Posterior cingulate gyrus (tissue), 11 donors: ENCODE data around the gene ASXL1.

Experiments
- DNase-seq, 10 donors: peaks; one replicate each; pipeline versions ENCODE4 v3.0.0 to v3.0.0-alpha.2; 2020 to 2021; ENCODE audit warnings: mixed read lengths in 3 of 10
- intact Hi-C: fragments of 100-400 bp; cut with DNase I; formaldehyde crosslinking; loops from one replicate; pipeline ENCODE4 v1.15.1; 2023

ASXL1 gene

DNA sequence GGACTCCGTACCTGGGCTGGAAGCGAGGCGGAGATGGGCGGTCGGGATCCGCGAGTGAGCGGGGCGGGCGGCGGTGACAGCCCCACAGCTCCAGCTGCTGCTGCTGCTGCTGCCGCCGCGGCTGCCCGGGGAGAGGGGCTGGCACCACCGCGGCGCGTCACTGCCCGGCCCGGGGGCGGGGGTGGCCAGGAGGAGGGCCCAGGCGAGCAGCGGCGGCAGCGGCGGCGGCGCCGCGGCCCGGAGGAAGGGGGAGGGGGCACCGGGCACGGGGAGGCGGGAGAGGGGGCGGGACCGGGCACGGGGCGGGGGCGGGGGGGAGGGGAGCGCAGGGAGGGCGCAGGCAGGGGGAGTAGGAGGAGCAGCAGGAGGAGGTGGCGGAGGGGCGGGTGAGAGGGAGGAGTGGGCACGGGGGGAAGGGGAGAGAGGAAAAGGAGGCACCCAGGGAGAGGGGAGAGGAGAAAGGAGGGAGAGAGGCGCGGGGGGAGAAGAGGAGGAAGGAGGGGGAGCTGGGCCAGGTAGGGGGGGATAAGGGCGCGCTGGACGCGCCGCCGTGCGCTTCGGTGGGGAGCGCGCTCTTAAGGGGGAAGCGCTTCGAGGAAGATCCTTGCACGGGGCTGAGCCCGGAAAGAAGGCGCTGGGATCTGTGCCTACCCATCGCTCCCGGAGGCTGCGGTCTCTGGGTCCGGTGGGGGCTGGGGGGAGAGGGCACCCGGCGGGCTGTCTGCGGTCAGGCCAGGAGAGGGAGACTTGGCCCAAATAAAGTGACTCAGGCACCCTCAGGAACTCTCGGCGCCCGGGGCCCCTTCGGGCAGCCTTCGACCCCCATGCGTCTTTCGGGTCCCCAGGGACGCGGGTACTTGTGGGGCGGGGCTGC lies 125.5 kb downstream of the ASXL1 start:
- intact Hi-C loops, result loop anchor here (2.0 to 10.0 kb wide), 2 partner anchors 125 to 279 kb away; partner anchors contain the start of genes ASXL1, PLAGL2 and POFUT1
- DNase-seq, result peak; percentile 71 to 98 (median 76)

DNA sequence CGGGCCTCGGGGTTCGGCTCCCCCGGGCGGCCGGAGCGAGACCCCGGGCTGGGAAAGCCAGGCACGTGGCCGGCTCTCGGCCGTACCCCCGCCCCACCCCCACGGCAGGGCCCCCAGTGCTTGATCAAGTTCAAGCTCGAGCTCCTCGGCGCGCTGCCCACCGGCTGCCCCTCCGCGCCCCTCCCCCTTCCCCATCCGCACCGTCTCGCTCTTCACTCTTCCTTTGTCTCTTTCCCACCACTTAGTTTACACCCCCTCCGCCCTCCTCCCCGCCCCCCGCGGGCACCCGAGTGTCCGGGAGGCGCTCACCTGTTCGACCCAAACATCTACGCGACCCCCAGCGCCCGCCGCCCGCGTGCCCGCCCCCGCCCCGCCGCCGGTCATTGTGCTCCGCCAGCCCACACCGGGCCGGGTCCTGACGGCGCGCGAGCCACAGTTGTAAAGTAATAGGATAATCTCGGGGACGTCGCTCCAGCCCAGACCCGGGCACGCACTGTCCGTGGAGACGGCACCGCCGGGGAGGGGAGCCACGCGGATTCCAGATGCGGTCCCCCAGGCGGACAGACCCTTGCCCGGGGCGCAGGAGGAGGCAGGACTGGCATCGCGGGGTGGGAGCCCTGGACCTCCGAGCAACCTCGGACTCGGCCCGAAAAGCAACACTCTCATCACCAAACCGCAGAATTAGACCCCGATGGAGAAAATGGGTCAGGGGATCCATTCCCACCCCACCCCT lies 126.3 kb downstream of the ASXL1 start:
- peak in 4 of 10 donors; percentile 56 to 88 (median 80) for DNase-seq
- intact Hi-C loops, result loop anchor here (2.0 to 10.0 kb wide), 2 partner anchors 126 to 280 kb away; partner anchors contain the start of genes ASXL1, PLAGL2 and POFUT1

DNA sequence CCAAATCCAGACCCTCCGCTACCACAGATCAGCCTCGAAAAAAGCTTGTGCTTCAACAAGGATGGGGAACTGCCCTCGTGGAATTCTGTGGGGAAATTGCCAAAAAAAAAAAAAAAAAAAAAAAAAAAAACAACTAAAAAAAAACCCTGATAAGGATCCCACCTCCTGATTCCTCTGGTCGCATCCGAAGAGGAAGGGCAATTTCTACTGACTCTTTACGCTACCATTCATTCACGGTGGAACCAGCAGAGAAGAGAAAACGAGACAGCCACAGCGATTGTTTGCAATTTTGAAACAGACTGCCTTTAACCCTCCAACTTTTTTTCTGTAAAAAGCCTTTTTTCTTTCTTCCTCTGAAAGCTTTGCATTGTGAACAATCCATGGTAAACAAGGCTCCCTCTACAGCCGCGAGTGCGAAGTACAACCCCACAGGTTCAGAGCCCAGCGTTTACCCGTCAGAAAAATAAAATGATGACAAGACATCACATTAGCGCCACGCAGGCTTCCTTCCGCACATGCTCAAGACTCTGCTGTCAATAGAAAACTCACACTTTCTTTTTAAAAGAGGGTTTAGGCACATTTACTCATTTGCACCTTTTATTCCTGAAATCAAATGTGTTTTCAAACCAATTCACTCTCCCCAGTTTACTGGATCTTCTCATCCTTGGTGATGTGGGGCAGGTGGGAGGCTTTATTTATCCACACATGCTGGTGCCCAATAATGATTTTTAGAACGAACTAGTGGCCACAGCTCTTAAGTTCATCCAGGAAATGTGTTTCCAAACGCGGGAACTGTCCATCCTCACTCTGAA lies 127.0 kb downstream of the ASXL1 start:
- DNase-seq, result peak; percentile 72 to 96 (median 86)
- intact Hi-C loops, result loop anchor here (2.0 to 10.0 kb wide), 2 partner anchors 126 to 280 kb away; partner anchors contain the start of genes ASXL1, PLAGL2 and POFUT1

DNA sequence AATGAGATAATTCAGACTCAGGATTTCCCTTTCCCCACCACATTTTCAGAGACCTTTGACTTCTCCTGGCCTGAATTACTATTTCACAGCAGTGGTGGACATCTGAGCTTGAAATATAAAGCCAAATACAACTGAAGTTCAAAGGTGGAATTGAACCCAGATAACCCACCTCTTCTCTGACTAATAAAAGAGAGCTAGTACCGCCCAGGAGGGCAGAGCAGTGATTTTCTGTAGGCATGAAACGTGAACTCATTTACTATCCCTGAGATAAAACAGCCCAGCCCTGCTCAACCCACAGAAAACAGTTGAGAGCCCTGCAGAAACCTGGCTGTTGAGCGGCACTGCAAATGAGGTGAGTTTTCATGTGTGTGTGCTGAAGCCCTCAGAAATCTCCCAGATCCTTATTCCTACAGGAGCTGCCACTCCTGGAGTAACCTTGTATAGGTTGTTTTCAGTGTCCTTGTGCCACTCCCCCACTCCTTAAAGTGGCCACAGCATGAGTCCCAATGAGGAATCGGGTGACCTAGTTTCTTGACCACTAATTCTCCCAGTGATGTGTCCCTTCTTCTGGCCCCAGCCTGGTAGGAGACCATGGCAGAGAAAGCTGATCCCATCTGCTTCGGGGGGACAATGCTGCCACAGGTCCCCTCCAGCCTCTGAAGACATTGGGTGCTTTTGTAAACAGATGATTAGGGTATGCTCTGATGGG lies 127.8 kb downstream of the ASXL1 start:
- DNase-seq, result peak in 2 of 10 donors; percentile 21 to 44
- intact Hi-C loops, result loop anchor here (2.0 to 10.0 kb wide), 2 partner anchors 127 to 281 kb away; partner anchors contain the start of genes ASXL1, PLAGL2 and POFUT1

DNA sequence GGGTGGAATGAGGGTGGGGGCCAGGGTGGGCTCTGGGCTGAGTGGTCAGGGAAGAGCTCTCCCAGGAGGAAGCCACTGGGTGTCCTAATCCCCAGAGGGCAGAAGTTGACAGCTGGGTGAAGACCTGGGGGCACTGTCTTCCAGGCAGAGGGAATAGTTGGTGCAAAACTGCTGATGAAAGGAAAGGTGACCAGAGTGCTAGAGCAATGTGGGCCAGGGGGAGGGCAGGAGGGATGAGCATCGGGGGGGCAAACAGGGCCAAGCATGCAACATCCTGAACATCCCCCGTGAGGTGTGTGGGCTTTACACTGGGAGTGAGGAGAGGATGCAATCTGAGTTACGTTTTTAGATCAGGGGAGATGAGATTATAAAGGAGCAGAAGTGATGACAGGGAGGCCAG lies 129.2 kb downstream of the ASXL1 start:
- intact Hi-C loops, result loop anchor here (10.0 kb wide), 1 partner anchor 283 kb away; the partner anchor contains the start of genes PLAGL2 and POFUT1
- DNase-seq, result peak in 1 of 10 donors; percentile 3

DNA sequence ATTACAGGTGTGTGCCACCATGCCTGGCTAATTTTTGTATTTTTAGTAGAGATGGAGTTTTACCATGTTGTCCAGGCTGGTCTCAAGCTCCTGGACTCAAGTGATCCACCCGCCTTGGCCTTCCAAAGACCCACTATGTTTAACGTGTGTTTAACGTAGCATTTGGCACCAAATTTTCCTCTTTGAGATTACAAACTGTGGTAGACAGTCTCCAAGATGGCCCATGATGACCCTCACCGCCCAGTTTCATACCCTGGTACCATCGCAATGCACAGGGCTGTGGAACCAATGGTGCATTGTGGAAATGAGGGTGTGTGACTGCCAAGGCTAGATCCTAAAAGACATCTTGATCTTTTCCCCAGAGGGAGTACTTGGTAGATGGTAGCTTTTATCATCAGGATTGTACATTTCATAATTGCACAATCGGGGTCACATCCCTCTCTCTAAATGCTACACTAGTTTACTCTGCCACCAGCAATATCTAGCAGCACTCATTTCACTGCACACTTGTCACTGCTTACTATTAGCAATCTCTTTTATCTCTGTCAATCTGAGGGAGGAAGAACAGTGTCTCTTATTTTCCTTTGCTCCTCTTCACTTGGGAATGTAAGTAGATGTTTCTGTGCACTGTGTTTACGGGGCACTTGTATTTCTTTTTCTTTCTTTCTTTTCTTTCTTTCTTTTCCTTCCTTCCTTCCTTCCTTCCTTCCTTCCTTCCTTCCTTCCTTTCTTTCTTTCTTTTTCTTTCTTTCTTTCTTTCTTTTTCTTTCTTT lies 130.1 kb downstream of the ASXL1 start:
- DNase-seq, result peak in 1 of 10 donors; percentile 11
- intact Hi-C loops, result loop anchor here (10.0 kb wide), 1 partner anchor 283 kb away; the partner anchor contains the start of genes PLAGL2 and POFUT1
